DOHH2 (cell line): ENCODE measurements around the gene BMP7.

Experiments
- CTCF ChIP-seq: fragments of 200-600 bp; sonication (generic); IDR thresholded peaks from one replicate; pipeline ENCODE4 v1.5.1; 2014; ENCODE audit warnings: antibody characterized with exemption, mild to moderate bottlenecking, low read depth, low read length; ENCODE audit not compliant: poor library complexity, severe bottlenecking
- EZH2phosphoT487 ChIP-seq: fragments of 200-600 bp; sonication (generic); IDR thresholded peaks from 2 replicates; pipeline ENCODE4 v1.6.1; 2017; ENCODE audit warnings: borderline replicate concordance, mild to moderate bottlenecking, antibody characterized with exemption, low read length, moderate library complexity, mixed read lengths

- TF ChIP-seq EZH2phosphoT487 (no peak), CTCF (no peak)
Measured at GRCh38 chr20:57221916-57222630, 44.4 kb downstream of the BMP7 start.
